ENCODE measurements around the gene TOM1L2. TPM values are rescaled to one million over a fixed set of nuclear protein-coding genes. Genes with fewer than 3 reads are reported as not detected.
"Not testable (repeated sequence)": the region's sequence is repeated elsewhere in the genome, so short reads cannot be mapped to it uniquely, and the experiment has no call there.

Gene TOM1L2
- total RNA-seq, 1 experiment from 2014 or later: 24.1 TPM

DNA sequence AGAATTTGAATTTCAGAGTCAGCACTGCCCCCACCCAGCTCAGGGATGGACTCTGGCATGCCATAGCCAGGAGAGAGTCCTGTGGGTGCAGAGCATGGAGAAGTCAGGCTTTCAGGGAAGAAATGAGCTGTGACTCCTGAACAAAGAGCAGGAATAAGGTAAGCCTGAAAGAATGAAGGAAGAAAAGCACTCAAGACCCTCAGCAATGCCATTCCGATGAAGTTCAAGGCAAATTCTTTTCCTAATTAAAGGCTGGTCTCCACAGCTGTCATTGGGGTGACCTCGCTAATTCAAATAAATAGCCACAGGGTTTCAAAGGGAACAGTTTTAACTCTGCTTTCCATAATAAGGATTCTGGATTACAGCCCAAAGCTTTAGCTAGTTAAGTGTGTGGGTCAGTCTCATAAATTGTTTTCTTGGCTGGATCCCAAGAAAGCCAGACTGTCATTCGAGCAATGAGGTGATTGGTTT lies 31.7 kb downstream of the TOM1L2 start:
- ChIA-PET POLR2A (interaction anchor here (0.6 to 0.9 kb wide), 2 partner anchors 16 to 104 kb away, joined by 3 read pairs; no protein-coding TSS in a partner anchor), RAD21 (ENCODE audit: low non-redundant PET in 1 of 2, low total read pairs in 2 of 2, uncharacterized antibody in 2 of 2, unreplicated experiment in 2 of 2) (interaction anchor here in 1 of 2 experiments (0.5 kb wide), 1 partner anchor 115 kb away, joined by 10 read pairs; no protein-coding TSS in a partner anchor), CTCF (interaction anchor here (0.7 to 0.8 kb wide), 2 partner anchors 19 to 21 kb away, joined by 3 to 5 read pairs; no protein-coding TSS in a partner anchor)
- Histone ChIP-seq H3K4me3 (replicated peaks in 1 of 2; ENCODE audit: low read depth in 1 of 2, low read length in 2 of 2) (no peak overlapping the region), H3K9me3 (ENCODE audit: control insufficient read depth in 1 of 2, insufficient read depth in 1 of 2, low read depth in 1 of 2, low read length in 2 of 2) (no peaks in the 10 kb centered on the region), H3K9me2 (ENCODE audit: insufficient read depth) (no peaks in the 10 kb centered on the region), H3K79me2 (ENCODE audit: insufficient read depth, low read length) (no peaks in the 10 kb centered on the region; the same call in 1 of the 2 replicates), H3K9ac (ENCODE audit: low read length) (no peak overlapping the region), H2AFZ (ENCODE audit: low read depth, low read length, poor library complexity, severe bottlenecking) (no peak overlapping the region), H3K36me3 (ENCODE audit: control insufficient read depth in 1 of 2, insufficient read depth in 2 of 2, low read length in 2 of 2) (no peaks in the 10 kb centered on the region), H3K4me2 (ENCODE audit: low read length) (peak overlapping the region; percentile 40), H3K27ac (ENCODE audit: low read depth, low read length) (peak overlapping the region; percentile 17; the same call in 1 of the 2 replicates), H3K27me3 (ENCODE audit: insufficient read depth, low read length) (no peaks in the 10 kb centered on the region), H3K4me1 (ENCODE audit: control insufficient read depth in 1 of 2, insufficient read depth in 2 of 2, low read length in 2 of 2) (peaks cover 79 to 82% of the 10 kb centered on the region in 2 experiments), H4K20me1 (ENCODE audit: insufficient read depth) (no peaks in the 10 kb centered on the region)
- DNase-seq (ENCODE audit: low read depth, low spot score) (no peak), ATAC-seq (no peak; the same call in 1 of the 2 replicates)
- TF ChIP-seq POLR2A (IDR thresholded peaks at IDR 0.05; ENCODE audit: borderline replicate concordance, extremely low read depth, insufficient read depth, insufficient read length): no peak
- no peak for TF ChIP-seq YY1 (IDR thresholded peaks at IDR 0.05; ENCODE audit: extremely low read depth, insufficient replicate concordance, low read depth, low read length)
- TF ChIP-seq EZH2phosphoT487 (IDR thresholded peaks at IDR 0.05; ENCODE audit: borderline replicate concordance): no peak
- no peak for TF ChIP-seq JUND (IDR thresholded peaks at IDR 0.05)
- no peak for TF ChIP-seq RAD21 (IDR thresholded peaks at IDR 0.05; ENCODE audit: low read depth)
- TF ChIP-seq ZFX (IDR thresholded peaks at IDR 0.05): no peak
- no peak for TF ChIP-seq ZNF274 (IDR thresholded peaks at IDR 0.05; ENCODE audit: low read depth, low read length)
- no peak for TF ChIP-seq REST (IDR thresholded peaks at IDR 0.05; ENCODE audit: low read depth)
- TF ChIP-seq CEBPB (IDR thresholded peaks at IDR 0.05; ENCODE audit: low read depth): no peak
- TF ChIP-seq EGR1 (IDR thresholded peaks at IDR 0.05; ENCODE audit: low read depth): no peak
- no peak for TF ChIP-seq SP1 (IDR thresholded peaks at IDR 0.05; ENCODE audit: low read depth)
- no peak for TF ChIP-seq MAX (IDR thresholded peaks at IDR 0.05)
- TF ChIP-seq POLR2AphosphoS5 (IDR thresholded peaks at IDR 0.05; ENCODE audit: low read depth, low read length): no peak
- no peak for TF ChIP-seq ELF1 (IDR thresholded peaks at IDR 0.05; ENCODE audit: borderline replicate concordance, low read depth)
- no peak for TF ChIP-seq TCF7L2 (IDR thresholded peaks at IDR 0.05; ENCODE audit: borderline replicate concordance, extremely low read depth, insufficient read depth, insufficient read length)
- no peak for TF ChIP-seq CBX3 (IDR thresholded peaks at IDR 0.05; ENCODE audit: low read depth)
- TF ChIP-seq ATF3 (IDR thresholded peaks at IDR 0.05): no peak
- intact Hi-C loops (cut with micrococcal nuclease): no loop called here
- no TSS peak for BruUV-seq (replicated peaks)

GRCh38 chr17:17939941-17940340 lies 32.3 kb downstream of the TOM1L2 start:
- H3K27me3 ChIP-seq (ENCODE audit: insufficient read depth, low read length); H2AFZ ChIP-seq (ENCODE audit: low read depth, low read length, poor library complexity, severe bottlenecking); ATAC-seq; H3K9ac ChIP-seq (ENCODE audit: low read length); H3K4me3 ChIP-seq (replicated peaks in 1 of 2; ENCODE audit: low read depth in 1 of 2, low read length in 2 of 2); H3K36me3 ChIP-seq (ENCODE audit: control insufficient read depth in 1 of 2, insufficient read depth in 2 of 2, low read length in 2 of 2); RAD21 ChIA-PET (ENCODE audit: low non-redundant PET in 1 of 2, low total read pairs in 2 of 2, uncharacterized antibody in 2 of 2, unreplicated experiment in 2 of 2); H3K9me3 ChIP-seq (ENCODE audit: control insufficient read depth in 1 of 2, insufficient read depth in 1 of 2, low read depth in 1 of 2, low read length in 2 of 2); H4K20me1 ChIP-seq (ENCODE audit: insufficient read depth); BruUV-seq (replicated peaks); intact Hi-C loops (cut with micrococcal nuclease); H3K9me2 ChIP-seq (ENCODE audit: insufficient read depth); DNase-seq (ENCODE audit: low read depth, low spot score); H3K79me2 ChIP-seq (ENCODE audit: insufficient read depth, low read length): not testable (repeated sequence)
- Histone ChIP-seq H3K27ac (ENCODE audit: low read depth, low read length) (peak overlapping the region; percentile 17; the same call in 1 of the 2 replicates), H3K4me2 (ENCODE audit: low read length) (peak overlapping the region; percentile 40), H3K4me1 (ENCODE audit: control insufficient read depth in 1 of 2, insufficient read depth in 2 of 2, low read length in 2 of 2) (peaks cover 82 to 87% of the 10 kb centered on the region in 2 experiments)
- ChIA-PET POLR2A (interaction anchor here (0.9 kb wide), 1 partner anchor 104 kb away, joined by 3 read pairs; no protein-coding TSS in a partner anchor), CTCF (interaction anchor here (0.7 to 0.8 kb wide), 2 partner anchors 18 to 21 kb away, joined by 3 to 5 read pairs; no protein-coding TSS in a partner anchor)
